ENCODE measurements around the gene CYFIP1. TPM values are rescaled to one million over a fixed set of nuclear protein-coding genes. Genes with fewer than 3 reads are reported as not detected.

The CYFIP1 gene
- total RNA-seq, 2 experiments from 2014 or later, result 31.1 to 32.8 TPM

GRCh38 chr15:22869856-22870255 is 110.3 kb downstream of the CYFIP1 start:
- ATAC-seq, result no peak
- Mint-ChIP-seq H3K36me3 (ENCODE audit: low read depth) (peaks cover 30% of the 10 kb centered on the region), H3K27ac (no peak overlapping the region), H3K4me1 (no peaks in the 10 kb centered on the region), H3K4me3 (no peak overlapping the region), H3K27me3 (no peaks in the 10 kb centered on the region), H3K9me3 (ENCODE audit: low read depth) (no peaks in the 10 kb centered on the region)
- no peak for DNase-seq
- intact Hi-C loops (cut with DNase I, micrococcal nuclease), result no loop called here
- POLR2A ChIA-PET, result no interaction called here
- CTCF ChIA-PET, result no interaction called here

- intact Hi-C loops (cut with DNase I, micrococcal nuclease), result no loop called here
- no peaks in the 10 kb centered on the region for H3K27me3 Mint-ChIP-seq
- H3K27ac Mint-ChIP-seq, result no peak overlapping the region
- H3K4me1 Mint-ChIP-seq, result no peaks in the 10 kb centered on the region
- H3K9me3 Mint-ChIP-seq (ENCODE audit: low read depth), result no peaks in the 10 kb centered on the region
- ChIA-PET POLR2A (interaction anchor here (0.6 kb wide), 1 partner anchor 509 kb away, joined by 4 read pairs; no protein-coding TSS in a partner anchor), CTCF (no interaction called here)
- DNase-seq, result no peak
- H3K36me3 Mint-ChIP-seq (ENCODE audit: low read depth), result peaks cover 35% of the 10 kb centered on the region
- ATAC-seq, result no peak
- no peak overlapping the region for H3K4me3 Mint-ChIP-seq
These were observed 111.2 kb downstream of the CYFIP1 start for GRCh38 chr15:22868928-22869327.

GRCh38 chr15:22868495-22868894 is 111.7 kb downstream of the CYFIP1 start:
- H3K27me3 Mint-ChIP-seq, result no peaks in the 10 kb centered on the region
- ATAC-seq, result no peak
- no peaks in the 10 kb centered on the region for H3K4me1 Mint-ChIP-seq
- no peaks in the 10 kb centered on the region for H3K9me3 Mint-ChIP-seq (ENCODE audit: low read depth)
- no peak overlapping the region for H3K27ac Mint-ChIP-seq
- H3K36me3 Mint-ChIP-seq (ENCODE audit: low read depth), result peaks cover 39% of the 10 kb centered on the region
- ChIA-PET CTCF (no interaction called here), POLR2A (interaction anchor here (0.6 kb wide), 1 partner anchor 509 kb away, joined by 4 read pairs; no protein-coding TSS in a partner anchor)
- H3K4me3 Mint-ChIP-seq, result no peak overlapping the region
- no peak for DNase-seq
- intact Hi-C loops (cut with DNase I, micrococcal nuclease), result no loop called here

GRCh38 chr15:22867886-22868285 is 112.3 kb downstream of the CYFIP1 start:
- Mint-ChIP-seq H3K4me3 (no peak overlapping the region), H3K27me3 (no peaks in the 10 kb centered on the region), H3K36me3 (ENCODE audit: low read depth) (peaks cover 41% of the 10 kb centered on the region), H3K4me1 (no peaks in the 10 kb centered on the region), H3K9me3 (ENCODE audit: low read depth) (no peaks in the 10 kb centered on the region), H3K27ac (peak overlapping the region; percentile 59)
- ChIA-PET POLR2A (no interaction called here), CTCF (no interaction called here)
- ATAC-seq (no peak), DNase-seq (no peak)
- intact Hi-C loops (cut with DNase I, micrococcal nuclease), result no loop called here

- no peak for DNase-seq
- Mint-ChIP-seq H3K4me3 (no peak overlapping the region), H3K9me3 (ENCODE audit: low read depth) (no peaks in the 10 kb centered on the region), H3K36me3 (ENCODE audit: low read depth) (peaks cover 51% of the 10 kb centered on the region), H3K27me3 (no peaks in the 10 kb centered on the region), H3K4me1 (peaks cover under 1% of the 10 kb centered on the region), H3K27ac (no peak overlapping the region)
- intact Hi-C loops (cut with DNase I, micrococcal nuclease), result no loop called here
- no peak for ATAC-seq
- ChIA-PET POLR2A (no interaction called here), CTCF (no interaction called here)
These were observed 114.1 kb downstream of the CYFIP1 start for GRCh38 chr15:22866079-22866478.

GRCh38 chr15:22863356-22863755 is 116.8 kb downstream of the CYFIP1 start:
- no peak overlapping the region for H3K4me3 Mint-ChIP-seq
- intact Hi-C loops (cut with DNase I, micrococcal nuclease), result loop anchor here in 1 of 2 experiments (5.0 kb wide), 1 partner anchor 34 kb away; no protein-coding TSS in a partner anchor
- peaks cover 60% of the 10 kb centered on the region for H3K36me3 Mint-ChIP-seq (ENCODE audit: low read depth)

GRCh38 chr15:22861161-22861560 is 119.0 kb downstream of the CYFIP1 start:
- no peak overlapping the region for H3K4me3 Mint-ChIP-seq
- peaks cover 59% of the 10 kb centered on the region for H3K36me3 Mint-ChIP-seq (ENCODE audit: low read depth)
- no peak for ATAC-seq
- ChIA-PET POLR2A (no interaction called here), CTCF (interaction anchor here (1.2 kb wide), 1 partner anchor 158 kb away, joined by 4 read pairs; no protein-coding TSS in a partner anchor)
- intact Hi-C loops (cut with DNase I, micrococcal nuclease), result loop anchor here in 1 of 2 experiments (5.0 kb wide), 1 partner anchor 36 kb away; no protein-coding TSS in a partner anchor
- DNase-seq, result no peak
- peaks cover 2% of the 10 kb centered on the region for H3K4me1 Mint-ChIP-seq
- H3K9me3 Mint-ChIP-seq (ENCODE audit: low read depth), result no peaks in the 10 kb centered on the region
- no peak overlapping the region for H3K27ac Mint-ChIP-seq
- H3K27me3 Mint-ChIP-seq, result no peaks in the 10 kb centered on the region

More at GRCh38 chr15:22863356-22863755, 116.8 kb downstream of the CYFIP1 start:
- DNase-seq (no peak), ATAC-seq (no peak)
- Mint-ChIP-seq H3K9me3 (ENCODE audit: low read depth) (no peaks in the 10 kb centered on the region), H3K27ac (no peak overlapping the region), H3K4me1 (peaks cover 2% of the 10 kb centered on the region), H3K27me3 (no peaks in the 10 kb centered on the region)
- ChIA-PET CTCF (no interaction called here), POLR2A (no interaction called here)

GRCh38 chr15:22856659-22857058 is 123.5 kb downstream of the CYFIP1 start:
- POLR2A ChIA-PET, result no interaction called here
- Mint-ChIP-seq H3K4me3 (no peak overlapping the region), H3K36me3 (ENCODE audit: low read depth) (peaks cover 49% of the 10 kb centered on the region), H3K27me3 (no peaks in the 10 kb centered on the region), H3K9me3 (ENCODE audit: low read depth) (no peaks in the 10 kb centered on the region), H3K27ac (no peak overlapping the region), H3K4me1 (peaks cover 4% of the 10 kb centered on the region)
- ATAC-seq (no peak), DNase-seq (no peak)
- CTCF ChIA-PET, result no interaction called here
- intact Hi-C loops (cut with DNase I, micrococcal nuclease), result no loop called here

GRCh38 chr15:22855791-22856190 is 124.4 kb downstream of the CYFIP1 start:
- no peak overlapping the region for H3K27ac Mint-ChIP-seq
- H3K4me1 Mint-ChIP-seq, result peaks cover 8% of the 10 kb centered on the region
- no peaks in the 10 kb centered on the region for H3K9me3 Mint-ChIP-seq (ENCODE audit: low read depth)
- H3K27me3 Mint-ChIP-seq, result no peaks in the 10 kb centered on the region
- DNase-seq (no peak), ATAC-seq (no peak)
- intact Hi-C loops (cut with DNase I, micrococcal nuclease), result no loop called here
- CTCF ChIA-PET, result no interaction called here
- H3K4me3 Mint-ChIP-seq, result no peak overlapping the region
- POLR2A ChIA-PET, result interaction anchor here (0.5 kb wide), 1 partner anchor 14 kb away, joined by 3 read pairs; no protein-coding TSS in a partner anchor
- H3K36me3 Mint-ChIP-seq (ENCODE audit: low read depth), result peaks cover 45% of the 10 kb centered on the region

GRCh38 chr15:22851513-22851912 is 128.7 kb downstream of the CYFIP1 start:
- ATAC-seq (peak; percentile 30), DNase-seq (peak; percentile 18)
- Mint-ChIP-seq H3K36me3 (ENCODE audit: low read depth) (peaks cover 45% of the 10 kb centered on the region), H3K27ac (peak overlapping the region; percentile 26), H3K4me3 (no peak overlapping the region), H3K4me1 (peaks cover 32% of the 10 kb centered on the region), H3K27me3 (no peaks in the 10 kb centered on the region), H3K9me3 (ENCODE audit: low read depth) (no peaks in the 10 kb centered on the region)
- intact Hi-C loops (cut with DNase I, micrococcal nuclease), result no loop called here
- POLR2A ChIA-PET, result interaction anchor here (0.6 kb wide), 1 partner anchor 13 kb away, joined by 3 read pairs; the partner anchor contains the start of gene NIPA2
- CTCF ChIA-PET, result no interaction called here

- peak; percentile 84 for ATAC-seq
- Mint-ChIP-seq H3K4me1 (peaks cover 35% of the 10 kb centered on the region), H3K9me3 (ENCODE audit: low read depth) (no peaks in the 10 kb centered on the region), H3K27me3 (no peaks in the 10 kb centered on the region), H3K36me3 (ENCODE audit: low read depth) (peaks cover 51% of the 10 kb centered on the region), H3K4me3 (no peak overlapping the region), H3K27ac (peak overlapping the region; percentile 27)
- ChIA-PET POLR2A (no interaction called here), CTCF (interaction anchor here (1.1 to 1.2 kb wide), 2 partner anchors 10 to 190 kb away, joined by 4 to 5 read pairs; partner anchors contain the start of gene TUBGCP5)
- intact Hi-C loops (cut with DNase I, micrococcal nuclease), result no loop called here
- peak; percentile 24 for DNase-seq
These were observed 130.1 kb downstream of the CYFIP1 start for GRCh38 chr15:22850055-22850454.

GRCh38 chr15:22846073-22846472 is 134.1 kb downstream of the CYFIP1 start:
- intact Hi-C loops (cut with DNase I, micrococcal nuclease), result no loop called here
- ChIA-PET POLR2A (no interaction called here), CTCF (no interaction called here)
- peaks cover 57% of the 10 kb centered on the region for H3K36me3 Mint-ChIP-seq (ENCODE audit: low read depth)
- H3K9me3 Mint-ChIP-seq (ENCODE audit: low read depth), result no peaks in the 10 kb centered on the region
- no peak overlapping the region for H3K4me3 Mint-ChIP-seq
- ATAC-seq, result no peak
- no peaks in the 10 kb centered on the region for H3K27me3 Mint-ChIP-seq
- DNase-seq, result no peak
- H3K4me1 Mint-ChIP-seq, result peaks cover 54% of the 10 kb centered on the region
- no peak overlapping the region for H3K27ac Mint-ChIP-seq

All from activated CD4-positive, alpha-beta T cell treated with anti-CD3 and anti-CD28 coated beads for 36 hours (primary cell).